GM18499 (cell line): ENCODE data around the gene DBH.

Source experiments
- ATAC-seq: cut with Tn5 transposase; IDR thresholded peaks from one replicate; pipeline ENCODE4 v1.9.1; 2021; ENCODE audit warnings: moderate number of reproducible peaks; ENCODE audit not compliant: insufficient read depth, unreplicated experiment

The DBH gene

DNA sequence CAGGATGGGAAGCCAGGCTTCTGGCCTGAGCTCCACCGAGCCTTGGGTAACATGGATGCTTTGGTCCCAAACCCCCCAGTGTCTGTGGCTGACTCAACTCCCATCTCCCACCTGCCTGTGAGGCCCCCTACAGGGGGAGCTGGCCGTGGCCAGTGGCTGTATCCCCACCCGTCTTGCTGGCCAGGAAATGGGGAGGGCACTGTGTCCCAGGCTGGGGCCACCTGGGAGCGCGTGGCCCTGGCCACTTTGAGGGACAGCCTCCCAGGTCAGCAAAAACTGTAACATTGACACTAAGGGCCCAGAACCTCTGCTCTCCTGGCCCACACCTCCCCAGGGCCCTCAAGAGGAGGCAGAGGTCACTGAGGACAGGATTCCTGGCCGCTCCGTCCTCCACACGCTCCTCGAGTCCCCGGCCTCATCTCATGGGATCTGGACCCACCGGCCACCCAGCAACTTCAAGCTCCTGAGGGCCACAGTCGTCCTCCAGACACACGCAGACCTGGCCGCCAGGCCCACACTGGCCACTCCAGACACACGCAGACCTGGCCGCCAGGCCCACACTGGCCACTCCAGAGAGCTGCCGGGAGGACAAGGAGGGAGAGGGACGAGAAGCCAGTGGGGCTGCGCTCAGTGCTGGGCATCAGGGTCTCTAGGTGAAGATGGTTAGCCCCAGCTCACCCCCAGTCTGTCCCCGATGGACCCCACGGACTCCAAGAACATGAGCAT lies 44.2 kb downstream of the DBH start:
- ATAC-seq = no peak

DNA sequence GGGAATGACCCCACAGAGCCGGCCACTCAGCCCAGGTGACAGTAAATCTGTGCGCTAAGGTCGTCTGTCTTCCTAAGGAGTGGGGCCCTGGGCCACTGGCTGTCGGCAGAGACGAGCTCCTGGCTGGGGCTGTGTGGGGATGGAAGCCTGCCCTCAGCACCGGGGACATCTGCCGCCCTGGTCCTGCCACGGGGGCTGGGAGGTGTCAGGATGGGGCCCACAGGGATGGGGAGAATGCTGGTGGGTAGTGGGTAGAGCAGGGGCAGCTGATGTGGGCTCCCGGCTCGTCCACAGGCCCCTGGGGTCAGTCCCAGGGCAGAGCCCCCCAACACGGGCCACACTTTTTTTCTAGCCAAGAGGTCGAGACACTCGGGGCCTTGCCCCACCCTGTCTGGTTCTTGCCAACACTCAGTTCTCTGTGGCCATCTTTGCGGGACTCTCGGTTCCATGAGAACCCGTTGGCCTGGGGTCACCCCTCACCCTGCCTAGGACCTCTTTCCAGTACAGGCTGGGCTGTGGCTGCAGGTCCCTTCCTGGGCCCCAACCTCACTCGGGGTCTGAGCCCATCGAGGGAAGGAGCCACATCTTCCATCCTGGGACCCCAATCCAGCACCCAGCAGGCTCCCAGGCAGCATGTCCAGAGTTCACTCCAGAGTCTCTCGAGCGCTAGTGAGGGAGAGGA lies 45.0 kb downstream of the DBH start:
- ATAC-seq = no peak

DNA sequence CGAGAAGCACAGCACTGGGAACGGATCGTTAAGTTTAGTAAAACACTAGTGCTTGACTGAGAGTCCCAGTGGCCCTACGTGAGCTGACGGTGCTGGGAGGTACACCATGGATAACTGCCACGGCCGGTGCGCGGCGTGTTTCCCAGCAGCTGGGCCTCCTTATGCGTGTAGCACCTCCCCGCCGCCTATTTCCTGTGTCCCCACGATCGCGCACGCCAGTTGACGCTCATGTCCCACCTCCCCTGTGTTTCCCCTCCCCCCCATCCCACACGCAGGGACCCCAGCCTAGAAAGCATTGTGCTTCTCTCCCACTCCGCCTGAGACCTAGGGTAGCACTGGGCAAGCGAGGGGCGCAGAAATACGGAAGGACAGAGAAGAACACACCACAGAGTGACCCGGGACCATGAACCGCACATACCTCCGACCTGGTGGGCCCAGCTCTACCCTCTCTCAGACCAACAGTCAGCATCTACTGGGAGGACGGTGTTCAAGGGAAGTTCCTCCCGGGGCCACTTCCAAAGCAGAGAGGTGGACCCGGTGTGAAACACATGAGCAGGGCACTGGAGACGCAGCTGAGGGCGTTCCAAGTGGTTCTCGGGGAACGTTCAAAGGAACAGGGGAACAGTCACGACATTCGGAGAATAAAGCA lies 45.6 kb downstream of the DBH start:
- no peak for ATAC-seq

- ATAC-seq = no peak
Observed at GRCh38 chr9:133682818-133683585, 46.8 kb downstream of the DBH start.

GRCh38 chr9:133683586-133684120 lies 47.5 kb downstream of the DBH start:
- ATAC-seq = no peak

DNA sequence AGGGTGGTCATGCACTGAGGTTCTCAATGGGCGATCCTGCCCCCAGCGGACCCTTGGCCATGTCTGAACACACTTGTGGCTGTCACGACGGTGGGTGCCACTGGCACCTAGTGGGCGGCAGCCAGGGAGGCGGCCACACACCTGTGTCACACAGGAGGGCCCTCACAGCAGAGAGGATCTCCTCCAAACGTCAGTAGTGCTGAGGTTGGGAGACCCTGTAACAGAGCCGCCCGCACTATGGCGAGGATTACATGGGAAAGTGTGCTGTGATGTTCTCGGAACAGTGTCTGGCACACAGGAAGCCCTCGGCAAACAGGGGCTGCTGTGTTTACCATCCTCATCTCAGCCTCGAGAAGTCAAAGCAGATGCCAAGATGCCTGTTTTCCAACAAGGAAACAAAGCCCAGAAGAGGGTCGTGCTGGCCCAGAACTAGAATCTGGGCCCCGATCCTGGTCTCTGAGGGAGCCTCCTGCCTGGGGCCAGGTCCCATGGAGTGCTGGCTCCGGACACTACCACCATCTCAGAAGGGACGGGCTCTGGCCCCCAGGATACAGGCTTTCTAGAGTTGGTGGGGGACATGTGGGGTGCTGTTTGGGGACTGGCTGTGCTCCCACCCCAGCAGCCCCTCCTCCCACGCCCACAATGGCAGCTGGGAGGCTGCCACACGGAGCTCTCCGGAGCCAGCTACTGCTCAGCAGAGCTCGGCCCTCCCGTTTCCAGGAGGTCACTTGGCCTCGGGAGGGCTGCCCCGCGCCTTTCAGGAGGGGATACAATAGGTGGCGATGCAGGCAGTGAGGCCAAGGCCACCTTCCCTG lies 48.2 kb downstream of the DBH start:
- no peak for ATAC-seq

GRCh38 chr9:133684936-133685361 lies 48.8 kb downstream of the DBH start:
- ATAC-seq = no peak

DNA sequence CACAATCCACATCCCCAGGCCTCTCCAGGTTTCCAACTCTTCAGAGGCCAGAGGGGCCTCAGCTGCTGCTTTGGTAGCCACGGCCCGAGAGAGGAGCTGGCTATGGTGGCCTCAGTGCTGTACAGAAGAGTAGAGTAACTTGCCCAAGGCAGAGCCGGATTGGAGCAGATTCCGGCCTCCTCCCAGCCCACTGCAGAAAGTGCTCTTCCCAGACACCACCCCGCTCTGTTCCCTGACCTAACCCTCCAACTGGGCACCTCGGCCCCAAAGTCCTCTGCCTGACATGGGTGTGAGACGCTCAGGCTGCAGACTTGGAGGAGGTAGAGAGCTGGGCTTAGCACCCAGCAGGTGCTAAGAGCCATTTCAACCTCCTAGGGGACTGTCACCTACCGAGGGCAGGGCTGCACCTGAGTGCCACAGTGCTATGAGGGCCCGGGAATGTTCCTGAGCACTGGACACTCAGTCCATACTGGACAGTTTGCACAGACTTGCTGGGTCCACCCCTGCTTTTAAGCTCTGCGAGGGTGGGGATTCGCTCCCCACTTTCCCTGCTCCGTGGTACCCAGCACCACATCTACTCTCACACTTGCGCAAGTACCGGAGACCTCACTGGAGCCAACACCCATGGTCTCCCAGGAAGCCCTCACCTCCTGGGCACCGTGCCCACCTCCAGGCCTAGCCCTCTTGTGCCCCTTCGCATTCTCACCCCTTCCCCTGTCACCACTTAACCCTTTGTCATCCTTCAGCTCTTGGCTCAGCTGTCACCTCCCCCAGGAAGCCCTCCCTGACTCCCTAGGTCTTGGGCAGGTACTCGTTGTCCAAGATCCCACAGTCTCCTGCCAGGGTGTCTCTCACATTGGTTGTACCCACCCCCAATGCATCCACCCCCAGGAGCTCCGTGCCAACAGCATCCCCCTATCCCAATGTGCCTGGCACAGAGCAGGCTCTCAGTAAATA lies 49.8 kb downstream of the DBH start:
- no peak for ATAC-seq

DNA sequence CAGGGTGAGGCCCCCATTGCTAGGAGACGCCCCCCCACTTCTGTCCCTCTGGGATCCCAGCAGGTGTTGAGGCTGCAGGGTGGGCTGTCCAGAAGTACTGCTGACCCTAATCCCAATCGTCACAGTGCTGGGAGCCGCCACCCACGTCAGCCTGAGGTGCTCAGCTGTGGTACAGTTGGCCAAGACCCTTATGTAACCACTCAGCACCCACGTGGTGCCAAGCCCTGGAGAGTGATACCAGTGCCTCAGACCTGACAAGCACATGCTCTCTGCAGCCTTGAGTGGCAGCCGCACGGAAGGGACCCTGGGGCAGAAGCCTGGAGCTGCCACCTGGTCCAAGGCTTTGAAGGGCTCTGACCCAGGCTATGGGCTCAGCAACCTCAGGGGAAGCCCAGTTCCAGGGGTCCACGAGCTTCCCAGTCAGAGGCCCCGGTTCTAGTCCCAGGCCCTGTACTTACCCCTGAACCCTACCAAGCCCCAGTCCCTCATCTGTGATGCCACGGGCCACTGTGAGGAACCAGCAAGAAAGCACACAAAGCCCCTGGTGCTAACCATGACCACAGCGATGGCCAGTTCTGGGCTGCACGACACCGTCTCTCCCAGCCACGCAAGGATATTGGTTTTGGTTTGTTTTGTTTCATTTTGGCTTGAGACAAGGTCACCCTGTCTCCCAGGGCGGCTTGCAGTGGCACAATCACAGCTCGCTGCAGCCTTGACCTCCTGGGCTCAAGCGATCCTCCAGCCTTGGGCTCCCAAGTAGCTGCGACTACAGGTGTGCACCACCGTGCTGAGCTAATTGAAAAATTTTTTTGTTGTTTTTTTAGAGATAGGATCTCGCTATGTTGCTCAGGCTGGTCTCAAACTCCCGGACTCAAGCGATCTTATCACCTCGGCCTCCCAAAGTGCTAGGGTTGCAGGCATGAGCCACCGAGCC lies 50.7 kb downstream of the DBH start:
- no peak for ATAC-seq

DNA sequence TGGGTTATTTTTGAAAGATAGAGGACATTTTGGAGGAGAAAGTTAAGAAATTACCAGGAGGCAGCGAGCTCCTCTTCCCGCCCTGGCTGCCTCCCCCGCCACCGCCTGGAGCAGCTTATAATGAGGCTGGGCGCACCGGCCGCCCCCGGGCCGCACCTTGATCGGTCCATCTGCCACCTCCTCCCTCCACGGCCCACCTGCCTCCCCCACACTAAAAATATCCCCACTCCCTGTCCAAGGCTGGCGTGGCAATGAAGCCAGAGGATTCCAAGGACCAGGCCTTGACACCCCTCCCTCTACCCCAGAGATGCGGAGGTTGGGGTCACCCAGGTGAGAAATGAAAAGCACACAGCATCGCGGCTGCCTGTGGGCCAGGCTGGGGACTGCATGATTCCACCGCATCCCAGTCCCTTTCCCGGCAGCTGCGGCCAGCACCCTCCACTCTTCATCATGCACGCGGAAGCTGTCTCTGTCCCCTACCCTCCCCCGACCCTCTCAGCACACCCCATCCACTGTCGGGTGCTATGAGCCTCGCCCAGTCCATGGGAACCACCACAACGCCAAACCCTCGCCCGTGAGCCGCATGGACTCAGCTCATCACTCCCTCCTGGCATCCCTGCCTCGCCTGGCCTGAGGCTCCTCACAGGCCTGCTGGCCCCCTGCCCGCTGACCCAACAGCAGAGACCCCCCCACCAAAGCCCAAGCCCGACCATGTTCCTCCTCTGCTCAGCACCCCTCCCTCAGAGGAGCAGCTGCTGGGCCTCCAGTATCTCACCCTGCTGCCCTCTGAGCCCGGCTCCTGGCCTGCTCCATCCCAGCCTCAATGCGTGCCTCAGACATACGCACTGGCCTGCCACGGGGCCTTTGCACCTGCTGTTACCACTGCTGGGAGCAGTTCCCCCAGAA lies 51.9 kb downstream of the DBH start:
- ATAC-seq = no peak

- no peak for ATAC-seq
Observed at GRCh38 chr9:133689151-133689763, 53.1 kb downstream of the DBH start.

DNA sequence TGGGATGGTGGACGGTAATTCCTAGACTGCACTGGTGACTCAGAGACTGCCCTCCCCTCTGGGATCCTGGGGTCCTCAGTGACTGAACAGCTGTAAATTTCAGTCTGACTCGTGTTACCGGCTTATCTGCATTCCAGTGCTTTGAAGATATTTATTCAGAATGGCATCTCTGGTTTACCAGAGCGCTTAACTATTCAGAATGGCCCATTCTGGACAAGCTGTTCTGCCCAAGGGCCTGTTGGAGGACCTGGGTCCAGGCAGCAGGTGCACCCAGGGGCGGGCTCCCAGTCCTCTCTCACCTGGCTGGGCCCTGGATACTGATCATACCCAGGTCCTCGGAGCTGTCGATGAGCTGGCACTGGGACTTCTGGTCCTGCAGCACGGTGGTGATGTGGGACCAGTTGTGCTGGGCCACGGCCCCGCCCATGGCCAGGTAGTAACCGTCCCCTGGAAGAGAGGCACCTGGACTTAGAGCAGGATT lies 54.0 kb downstream of the DBH start:
- no peak for ATAC-seq

- ATAC-seq = no peak
Observed at GRCh38 chr9:133691191-133691590, 55.0 kb downstream of the DBH start.

- no peak for ATAC-seq
Observed at GRCh38 chr9:133691626-133692363, 55.6 kb downstream of the DBH start.

GRCh38 chr9:133692364-133692985 lies 56.3 kb downstream of the DBH start:
- ATAC-seq = no peak
